Gastroesophageal sphincter (tissue), 4 donors: ENCODE measurements around the gene ABHD17C. TPM values are rescaled to one million over a fixed set of nuclear protein-coding genes. Genes with fewer than 3 reads are reported as not detected.
"Not testable (repeated sequence)": the region's sequence is repeated elsewhere in the genome, so short reads cannot be mapped to it uniquely, and the experiment has no call there.

Experiments used
- ATAC-seq: fragments of 150-250 bp; one replicate; pipeline ENCODE4 v1.9.1; 2016; ENCODE audit warnings: mild to moderate bottlenecking, moderate library complexity
- H3K27ac ChIP-seq, 4 donors: fragments of 200-600 bp; sonication (generic) in 3 of 4; 1 replicate in 3 of 4; 2 replicates in 1 of 4; pipeline ENCODE4 v1.5.1; 2016 to 2019
- H3K27me3 ChIP-seq: fragments of 200-600 bp; sonication (generic); one replicate; pipeline ENCODE4 v1.5.1; 2019
- H3K36me3 ChIP-seq, 2 donors: fragments of 200-600 bp; sonication (generic); one replicate each; pipeline ENCODE4 v1.5.1; 2019; ENCODE audit warnings: control low read depth in 1 of 2
- H3K4me1 ChIP-seq, 3 donors: fragments of 200-600 bp; sonication (generic); 1 replicate in 2 of 3; 2 replicates in 1 of 3; pipeline ENCODE4 v1.5.1; 2016 to 2019; ENCODE audit warnings: control low read depth in 2 of 3
- H3K4me3 ChIP-seq, 2 donors: fragments of 200-600 bp; sonication (generic); one replicate each; pipeline ENCODE4 v1.5.1; 2019; ENCODE audit warnings: mild to moderate bottlenecking in 1 of 2, moderate library complexity in 1 of 2
- H3K9me3 ChIP-seq, 3 donors: fragments of 200-600 bp; sonication (generic); one replicate each; pipeline ENCODE4 v1.5.1; 2017 to 2019; ENCODE audit warnings: control low read depth in 2 of 3
- CTCF ChIP-seq, 4 experiments: fragments of 200-600 bp in 2 of 4; fragments of 450-650 bp in 2 of 4; sonication (generic) in 1 of 4; IDR thresholded peaks; one replicate each; pipeline ENCODE4 v1.5.1; 2017 to 2019; ENCODE audit warnings: antibody characterized with exemption in 4 of 4, mild to moderate bottlenecking in 2 of 4, moderate library complexity in 2 of 4
- EP300 ChIP-seq: sonication (generic); formaldehyde crosslinking; IDR thresholded peaks from one replicate; pipeline ENCODE4 v1.6.1; 2017; ENCODE audit warnings: antibody characterized with exemption, mild to moderate bottlenecking
- POLR2A ChIP-seq, 2 donors: fragments of 450-650 bp; IDR thresholded peaks; one replicate each; pipeline ENCODE4 v1.6.1; 2017; ENCODE audit warnings: antibody characterized with exemption in 2 of 2, mild to moderate bottlenecking in 2 of 2, moderate library complexity in 1 of 2
- POLR2AphosphoS5 ChIP-seq: sonication (generic); formaldehyde crosslinking; IDR thresholded peaks from one replicate; pipeline ENCODE4 v1.6.1; 2017; ENCODE audit warnings: antibody characterized with exemption
- WGBS, 2 donors: methylation state at CpG; one replicate each; pipeline ENCODE4 v1.1.5; 2018; ENCODE audit warnings: low coverage in 1 of 2; 5-methylcytosine and 5-hydroxymethylcytosine counted together
- total RNA-seq, 4 donors: library from RNA; depleted of rRNA; stranded (reverse); fragments of >200 nt; gene quantifications; one replicate each; pipeline ENCODE4 v1.1.0, GENCODE V29; 2016

The ABHD17C gene
- total RNA-seq = 1 to 10 TPM; 1.4 to 5.4 (median 3.5) TPM

GRCh38 chr15:80695099-80695910 lies at the start of gene ABHD17C:
ABHD17C (plus strand) TSS chr15:80695310; CDS start chr15:80695430, 120 bp downstream.
- Histone ChIP-seq H3K9me3 (no peaks in the 10 kb centered on the region), H3K4me1 (peaks cover 0 to 43% (median 9%) of the 10 kb centered on the region in 3 donors), H3K4me3 (peak within 1 kb of the TSS; percentile 86 to 91), H3K36me3 (no peaks in the 10 kb centered on the region), H3K27ac (peak within 1 kb of the TSS; percentile 84 to 96 (median 90)), H3K27me3 (no peaks in the 10 kb centered on the region)
- WGBS, 2 donors = no CpG with 5 or more reads among the region's 122 CpGs
- peak; percentile 23 to 26 for TF ChIP-seq POLR2A (IDR thresholded peaks at IDR 0.05)
- TF ChIP-seq POLR2AphosphoS5 = peak; percentile 19
- no peak for TF ChIP-seq EP300
- TF ChIP-seq CTCF (IDR thresholded peaks at IDR 0.05) = peak in 1 of 4 experiments; percentile 7
- ATAC-seq = peak; percentile 90

- Histone ChIP-seq H3K9me3 (peaks cover 0 to 9% (median 0%) of the 10 kb centered on the region in 3 donors), H3K4me3 (no peak overlapping the region), H3K36me3 (no peaks in the 10 kb centered on the region), H3K4me1 (no peaks in the 10 kb centered on the region), H3K27me3 (no peaks in the 10 kb centered on the region), H3K27ac (no peak overlapping the region)
- WGBS, 2 donors = 41 to 61% methylated on average over 4 of the region's 4 CpGs
- no peak for TF ChIP-seq POLR2AphosphoS5
- ATAC-seq = no peak
Measured at GRCh38 chr15:80645494-80646065, 49.5 kb upstream of the ABHD17C start.

GRCh38 chr15:80647424-80647823 lies 47.7 kb upstream of the ABHD17C start:
- H3K4me1 ChIP-seq, ATAC-seq, H3K27ac ChIP-seq, H3K36me3 ChIP-seq, H3K4me3 ChIP-seq, H3K27me3 ChIP-seq: not testable (repeated sequence)
- peaks cover 0 to 19% (median 0%) of the 10 kb centered on the region in 3 donors for H3K9me3 ChIP-seq
- WGBS, 2 donors = no CpG with 5 or more reads among the region's 30 CpGs

- no peak for TF ChIP-seq POLR2AphosphoS5
- TF ChIP-seq EP300 = no peak
- TF ChIP-seq POLR2A (IDR thresholded peaks at IDR 0.05) = no peak
- TF ChIP-seq CTCF (IDR thresholded peaks at IDR 0.05) = no peak
- Histone ChIP-seq H3K27ac (no peak overlapping the region), H3K9me3 (peaks cover 0 to 28% (median 0%) of the 10 kb centered on the region in 3 donors), H3K36me3 (no peaks in the 10 kb centered on the region), H3K4me1 (no peaks in the 10 kb centered on the region), H3K27me3 (no peaks in the 10 kb centered on the region), H3K4me3 (no peak overlapping the region)
- WGBS, 2 donors = no CpG with 5 or more reads among the region's 1 CpG
- no peak for ATAC-seq
Measured at GRCh38 chr15:80654299-80654698, 40.8 kb upstream of the ABHD17C start.

GRCh38 chr15:80659375-80659774 lies 35.7 kb upstream of the ABHD17C start:
- no peaks in the 10 kb centered on the region for H3K4me1 ChIP-seq
- H3K9me3 ChIP-seq = no peaks in the 10 kb centered on the region
- no peaks in the 10 kb centered on the region for H3K27me3 ChIP-seq
- no peak overlapping the region for H3K4me3 ChIP-seq
- ATAC-seq = no peak
- WGBS, 2 donors = 11 to 14% methylated on average over 1 of the region's 1 CpG
- no peak overlapping the region for H3K27ac ChIP-seq
- TF ChIP-seq EP300 (no peak), POLR2AphosphoS5 (no peak), CTCF (IDR thresholded peaks at IDR 0.05) (no peak), POLR2A (IDR thresholded peaks at IDR 0.05) (no peak)
- H3K36me3 ChIP-seq = no peaks in the 10 kb centered on the region

GRCh38 chr15:80660119-80660518 lies 35.0 kb upstream of the ABHD17C start:
- H3K27ac ChIP-seq = no peak overlapping the region
- TF ChIP-seq POLR2A (IDR thresholded peaks at IDR 0.05) (no peak), CTCF (IDR thresholded peaks at IDR 0.05) (peak in 3 of 4 experiments; percentile 15 to 27 (median 26)), EP300 (no peak), POLR2AphosphoS5 (no peak)
- H3K36me3 ChIP-seq = no peaks in the 10 kb centered on the region
- no peaks in the 10 kb centered on the region for H3K9me3 ChIP-seq
- peak; percentile 50 for ATAC-seq
- no peaks in the 10 kb centered on the region for H3K27me3 ChIP-seq
- H3K4me3 ChIP-seq = no peak overlapping the region
- H3K4me1 ChIP-seq = no peaks in the 10 kb centered on the region
